AG10803 (cell line): ENCODE measurements around the gene HHIP.

Experiments used
- DNase-seq: peaks from one replicate; pipeline ENCODE4 v3.0.0; 2010; ENCODE audit warnings: low read depth
- H3K4me3 ChIP-seq: 2 replicates; pipeline ENCODE4 v1.5.1; 2011; ENCODE audit warnings: mild to moderate bottlenecking, low read length, control low read depth
- TF ChIP-seq, protein P1 (sequence below): conservative IDR thresholded peaks from 2 replicates; pipeline ENCODE4 v1.5.1; 2011; ENCODE audit warnings: mild to moderate bottlenecking, low read length, control low read depth, inconsistent platforms

The HHIP gene, protein sequence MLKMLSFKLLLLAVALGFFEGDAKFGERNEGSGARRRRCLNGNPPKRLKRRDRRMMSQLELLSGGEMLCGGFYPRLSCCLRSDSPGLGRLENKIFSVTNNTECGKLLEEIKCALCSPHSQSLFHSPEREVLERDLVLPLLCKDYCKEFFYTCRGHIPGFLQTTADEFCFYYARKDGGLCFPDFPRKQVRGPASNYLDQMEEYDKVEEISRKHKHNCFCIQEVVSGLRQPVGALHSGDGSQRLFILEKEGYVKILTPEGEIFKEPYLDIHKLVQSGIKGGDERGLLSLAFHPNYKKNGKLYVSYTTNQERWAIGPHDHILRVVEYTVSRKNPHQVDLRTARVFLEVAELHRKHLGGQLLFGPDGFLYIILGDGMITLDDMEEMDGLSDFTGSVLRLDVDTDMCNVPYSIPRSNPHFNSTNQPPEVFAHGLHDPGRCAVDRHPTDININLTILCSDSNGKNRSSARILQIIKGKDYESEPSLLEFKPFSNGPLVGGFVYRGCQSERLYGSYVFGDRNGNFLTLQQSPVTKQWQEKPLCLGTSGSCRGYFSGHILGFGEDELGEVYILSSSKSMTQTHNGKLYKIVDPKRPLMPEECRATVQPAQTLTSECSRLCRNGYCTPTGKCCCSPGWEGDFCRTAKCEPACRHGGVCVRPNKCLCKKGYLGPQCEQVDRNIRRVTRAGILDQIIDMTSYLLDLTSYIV

DNA sequence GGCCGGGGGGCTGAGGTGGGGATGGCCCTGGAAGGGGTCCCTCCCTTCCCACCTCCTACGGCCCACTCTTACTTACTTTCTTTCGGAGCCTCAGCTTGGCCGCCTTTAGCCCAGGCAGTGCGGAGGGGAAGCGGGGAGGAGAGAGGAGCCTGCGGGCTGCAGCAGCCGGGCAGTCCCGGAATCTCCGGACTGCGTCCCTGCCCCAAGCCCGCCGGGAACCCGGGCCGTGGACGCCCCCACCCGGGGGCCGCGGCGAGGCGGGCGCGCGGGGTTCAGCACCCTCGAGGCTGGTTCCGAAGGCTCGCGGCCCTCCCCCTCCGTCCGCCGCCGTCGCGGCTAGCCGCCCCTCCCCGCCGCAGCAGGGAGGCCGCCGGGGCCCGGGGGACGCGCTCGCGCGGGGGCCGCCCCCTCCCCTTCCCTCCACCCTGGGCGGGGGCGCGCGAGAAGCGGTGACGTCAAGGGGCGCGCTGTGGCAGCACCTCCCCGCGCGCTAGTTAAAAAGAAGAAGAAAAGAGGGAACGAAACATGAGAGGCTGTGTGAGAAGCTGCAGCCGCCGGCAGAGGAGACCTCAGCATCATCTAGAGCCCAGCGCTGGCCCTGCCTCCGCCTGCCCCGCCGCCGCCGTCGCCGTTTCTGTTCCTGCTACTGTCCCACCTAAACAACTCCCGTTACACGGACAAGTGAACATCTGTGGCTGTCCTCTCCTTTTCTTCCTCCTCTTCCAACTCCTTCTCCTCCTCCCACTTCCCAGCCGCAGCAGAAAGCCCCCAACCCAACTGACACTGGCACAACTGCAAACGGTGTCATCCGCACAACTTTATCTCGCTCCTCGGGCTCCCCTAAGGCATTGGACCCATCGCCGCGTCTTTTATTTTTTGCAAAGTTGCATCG is at the start of gene HHIP:
HHIP (plus strand) TSS at position 526 of the 892 bp plus-strand sequence. CDS start 520 bp downstream, outside the sequence.
- H3K4me3 ChIP-seq = peak within 1 kb of the TSS; percentile 60
- peak; percentile 10 for DNase-seq
- TF ChIP-seq, protein P1, sequence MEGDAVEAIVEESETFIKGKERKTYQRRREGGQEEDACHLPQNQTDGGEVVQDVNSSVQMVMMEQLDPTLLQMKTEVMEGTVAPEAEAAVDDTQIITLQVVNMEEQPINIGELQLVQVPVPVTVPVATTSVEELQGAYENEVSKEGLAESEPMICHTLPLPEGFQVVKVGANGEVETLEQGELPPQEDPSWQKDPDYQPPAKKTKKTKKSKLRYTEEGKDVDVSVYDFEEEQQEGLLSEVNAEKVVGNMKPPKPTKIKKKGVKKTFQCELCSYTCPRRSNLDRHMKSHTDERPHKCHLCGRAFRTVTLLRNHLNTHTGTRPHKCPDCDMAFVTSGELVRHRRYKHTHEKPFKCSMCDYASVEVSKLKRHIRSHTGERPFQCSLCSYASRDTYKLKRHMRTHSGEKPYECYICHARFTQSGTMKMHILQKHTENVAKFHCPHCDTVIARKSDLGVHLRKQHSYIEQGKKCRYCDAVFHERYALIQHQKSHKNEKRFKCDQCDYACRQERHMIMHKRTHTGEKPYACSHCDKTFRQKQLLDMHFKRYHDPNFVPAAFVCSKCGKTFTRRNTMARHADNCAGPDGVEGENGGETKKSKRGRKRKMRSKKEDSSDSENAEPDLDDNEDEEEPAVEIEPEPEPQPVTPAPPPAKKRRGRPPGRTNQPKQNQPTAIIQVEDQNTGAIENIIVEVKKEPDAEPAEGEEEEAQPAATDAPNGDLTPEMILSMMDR = no peak

DNA sequence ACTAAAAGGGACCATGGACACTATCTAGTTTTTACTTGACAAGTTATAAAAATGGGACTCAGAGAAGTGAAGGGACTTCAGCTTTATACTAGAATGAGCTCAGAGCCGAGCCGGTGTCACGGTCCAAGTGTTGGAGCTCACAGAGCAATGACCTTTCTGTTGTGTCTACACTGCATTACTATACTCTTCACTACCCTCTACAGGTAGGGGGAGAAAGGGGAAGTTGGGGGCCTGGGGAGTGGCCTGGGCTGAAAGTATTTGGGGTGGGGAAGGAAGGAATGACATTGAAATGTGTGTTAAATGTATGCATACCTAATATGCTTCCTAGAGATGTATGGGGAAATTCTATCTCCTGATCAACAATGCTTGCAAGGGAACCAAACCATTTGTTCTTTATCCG is 48.8 kb upstream of the HHIP start:
- TF ChIP-seq, protein P1 = no peak
- no peak for DNase-seq
- H3K4me3 ChIP-seq = no peak overlapping the region

DNA sequence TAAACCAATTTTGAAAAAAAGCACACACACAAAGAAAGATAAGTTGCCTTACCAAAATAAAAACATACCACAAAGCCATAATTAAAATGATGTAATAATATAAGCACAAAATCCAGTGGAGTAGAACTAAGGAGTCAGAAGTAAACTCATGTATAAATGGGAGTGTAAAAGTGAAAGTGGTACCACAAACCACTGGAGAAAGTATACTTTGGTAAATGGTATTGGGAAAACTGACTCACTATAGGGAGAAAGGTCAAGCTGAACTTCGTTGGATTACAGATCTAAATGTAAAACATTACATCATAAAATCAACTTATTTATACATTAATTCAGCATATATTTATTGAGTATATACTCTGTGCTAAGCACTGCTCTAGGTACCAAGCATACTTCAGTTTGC is 46.3 kb upstream of the HHIP start:
- H3K4me3 ChIP-seq = no peak overlapping the region
- no peak for DNase-seq
- TF ChIP-seq, protein P1 = no peak

DNA sequence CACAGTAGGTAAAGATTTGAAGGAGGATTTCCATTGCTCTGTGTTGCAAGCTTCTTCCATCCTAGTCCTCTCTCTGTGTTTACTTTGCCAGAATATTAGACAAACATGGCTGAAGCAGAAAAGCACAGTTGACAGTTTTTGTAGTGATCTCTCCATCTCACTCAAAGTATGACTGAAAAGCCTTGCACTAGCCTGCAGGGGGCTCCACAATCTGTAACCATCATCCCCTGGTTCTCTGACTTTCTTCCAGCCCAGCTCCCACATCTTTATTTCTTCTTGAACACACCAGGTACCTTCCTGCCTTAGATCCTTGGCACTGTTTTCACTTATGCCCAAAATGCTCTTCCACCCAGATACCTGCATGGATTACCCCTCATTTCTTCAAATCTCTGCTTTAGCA is 34.1 kb upstream of the HHIP start:
- DNase-seq = peak; percentile 3
- TF ChIP-seq, protein P1 = peak; percentile 54
- H3K4me3 ChIP-seq = no peak overlapping the region

DNA sequence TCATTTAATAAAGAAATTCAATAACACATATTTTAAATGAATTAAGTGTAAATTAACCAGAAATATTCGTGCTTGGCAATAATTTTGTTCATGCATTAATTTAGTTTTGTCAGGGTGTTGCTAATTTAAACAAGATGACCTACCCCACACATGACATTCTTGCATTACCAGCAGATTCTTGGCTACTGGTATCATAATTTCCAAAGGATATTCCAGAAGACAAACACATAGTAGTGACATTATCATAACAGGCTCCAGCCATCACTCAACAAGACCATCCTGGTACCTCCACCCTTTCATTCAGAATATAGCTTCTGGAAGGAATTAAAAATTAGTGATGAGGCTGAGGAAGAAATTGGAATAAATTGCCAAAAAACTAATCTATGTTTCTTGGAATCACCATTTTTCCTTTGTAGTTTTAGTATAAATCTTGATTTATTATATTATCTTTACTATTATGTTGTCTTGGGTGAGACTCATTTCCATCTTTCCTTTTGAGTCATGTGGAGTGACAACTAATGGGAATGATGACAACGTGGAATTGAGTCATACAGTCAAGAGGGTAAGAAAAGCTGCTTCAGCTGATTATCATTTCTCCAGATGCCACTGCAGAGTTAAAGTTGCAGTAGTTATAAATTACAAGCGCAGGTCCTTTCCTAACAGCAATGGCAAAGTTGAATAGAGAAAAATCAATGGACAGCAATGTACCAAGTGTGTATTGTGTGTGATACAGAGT is 30.9 kb upstream of the HHIP start:
- H3K4me3 ChIP-seq = no peak overlapping the region
- DNase-seq = peak; percentile 3
- TF ChIP-seq, protein P1 = no peak

DNA sequence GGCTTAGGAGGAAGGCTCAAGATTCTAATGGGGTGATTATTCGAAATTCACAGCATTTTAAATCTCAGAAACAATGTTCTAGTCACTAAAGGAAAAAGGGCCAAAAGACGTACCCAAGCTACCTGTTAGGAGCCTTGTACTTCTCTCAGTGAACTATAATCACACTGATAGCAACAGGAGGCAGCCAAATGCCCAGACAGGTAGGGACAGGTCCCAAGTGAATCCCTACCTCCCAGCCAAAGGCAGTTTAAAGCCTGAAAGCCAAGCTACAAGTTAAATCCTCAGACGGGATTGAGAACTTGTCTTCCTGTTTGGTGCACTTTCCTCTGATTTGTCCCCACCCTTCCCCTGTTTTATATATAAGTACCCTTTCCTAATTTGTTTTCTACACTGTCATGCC is 24.3 kb upstream of the HHIP start:
- TF ChIP-seq, protein P1 = no peak
- no peak overlapping the region for H3K4me3 ChIP-seq
- no peak for DNase-seq
